HepG2 (cell line): ENCODE results near the gene TPSD1. TPM values are rescaled to one million over a fixed set of nuclear protein-coding genes. Genes with fewer than 3 reads are reported as not detected.
"Not testable (repeated sequence)": the region's sequence is repeated elsewhere in the genome, so short reads cannot be mapped to it uniquely, and the experiment has no call there.

ENCODE experiments used
- ATAC-seq: fragments of 200-7000 bp; cut with Tn5 transposase; 3 replicates; pipeline ENCODE4 v1.9.1; 2020; ENCODE audit warnings: mild to moderate bottlenecking, moderate library complexity
- BruUV-seq: library from RNA; stranded (reverse); fragments of 400-500 nt; replicated peaks from 2 replicates; lab custom pipeline; 2021; lab: Mats Ljungman, UMichigan
- CTCF ChIA-PET: fragments of 300-600 bp; formaldehyde crosslinking; extraction: SDS; loops from one replicate; lab custom pipeline; 2021; ENCODE audit warnings: low total read pairs, inconsistent platforms, low intra/inter-chr PET ratio; lab: Yijun Ruan, JAX
- POLR2A ChIA-PET: fragments of 350-600 bp; sonication (Branson Sonifier 250); formaldehyde crosslinking; loops from one replicate; lab custom pipeline; 2020; ENCODE audit warnings: antibody characterized with exemption, inconsistent platforms; lab: Yijun Ruan, JAX
- DNase-seq: peaks from one replicate; pipeline ENCODE4 v3.0.0-alpha.2; 2015; ENCODE audit warnings: low spot score
- FAIRE-seq: peaks from 3 replicates; lab custom pipeline; 2011; peaks lifted over from hg19 to GRCh38; lab: Jason Lieb, UNC
- H2AFZ ChIP-seq: one replicate; pipeline ENCODE4 v1.6.1; 2011; ENCODE audit warnings: low read length, inconsistent platforms
- H3K27ac ChIP-seq: fragments of 300-600 bp; 3 replicates; pipeline ENCODE4 v1.8.0; 2011; ENCODE audit warnings: mixed run types, mild to moderate bottlenecking, mixed read lengths, low read length, inconsistent platforms; ENCODE audit not compliant: insufficient read depth; ENCODE audit errors: extremely low read length
- H3K27me3 ChIP-seq, 2 experiments: fragments of 200-600 bp in 1 of 2; 2 replicates in 1 of 2; 3 replicates in 1 of 2; pipeline versions ENCODE4 v1.6.0 to v1.8.0; 2011; ENCODE audit warnings: low read length in 2 of 2, mild to moderate bottlenecking in 2 of 2, moderate library complexity in 2 of 2, inconsistent platforms in 1 of 2; ENCODE audit not compliant: insufficient read depth in 2 of 2, control insufficient read depth in 1 of 2
- H3K36me3 ChIP-seq, 2 experiments: fragments of 200-600 bp in 1 of 2; replicated peaks in 1 of 2; 2 replicates in 1 of 2; 3 replicates in 1 of 2; pipeline versions ENCODE4 v1.5.1 to v1.8.0; 2011; ENCODE audit warnings: low read length in 2 of 2, inconsistent platforms in 1 of 2; ENCODE audit not compliant: insufficient read depth in 2 of 2, control insufficient read depth in 1 of 2
- H3K4me1 ChIP-seq: 2 replicates; pipeline ENCODE4 v1.5.1; 2012; ENCODE audit warnings: low read length, inconsistent platforms; ENCODE audit not compliant: insufficient read depth
- H3K4me2 ChIP-seq: 2 replicates; pipeline ENCODE4 v1.6.0; 2011; ENCODE audit warnings: low read depth, low read length, inconsistent platforms
- H3K4me3 ChIP-seq, 3 experiments: fragments of 200-600 bp in 1 of 3; sonication (generic), shearing (Covaris generic) in 1 of 3; replicated peaks in 1 of 3; 2 replicates each; pipeline ENCODE4 v1.5.1; 2011 to 2016; ENCODE audit warnings: low read length in 3 of 3, inconsistent platforms in 2 of 3, low read depth in 2 of 3, mild to moderate bottlenecking in 2 of 3, control low read depth in 1 of 3, mixed read lengths in 1 of 3; ENCODE audit not compliant: insufficient read depth in 1 of 3
- H3K79me2 ChIP-seq: one replicate; pipeline ENCODE4 v1.6.1; 2011; ENCODE audit warnings: low read length, inconsistent platforms; ENCODE audit not compliant: insufficient read depth
- H3K9ac ChIP-seq: 2 replicates; pipeline ENCODE4 v1.6.0; 2011; ENCODE audit warnings: mild to moderate bottlenecking, low read depth, low read length, inconsistent platforms; ENCODE audit not compliant: insufficient read depth
- H3K9me3 ChIP-seq: 2 replicates; pipeline ENCODE4 v1.5.1; 2012; ENCODE audit warnings: mild to moderate bottlenecking, low read length
- H4K20me1 ChIP-seq: 2 replicates; pipeline ENCODE4 v1.6.0; 2011; ENCODE audit warnings: inconsistent platforms, mild to moderate bottlenecking, low read length, moderate library complexity; ENCODE audit not compliant: insufficient read depth
- NFYB ChIP-seq: sonication (generic); formaldehyde crosslinking; IDR thresholded peaks from 2 replicates; pipeline ENCODE4 v1.4.0; 2020; ENCODE audit warnings: missing genetic modification reagents
- WGBS: methylation state at CpG from one replicate; pipeline ENCODE4 v1.1.6; 2017; ENCODE audit warnings: low lambda C conversion rate; 5-methylcytosine and 5-hydroxymethylcytosine counted together
- in situ Hi-C: cut with HindIII; loops from 2 replicates; pipeline ENCODE4 v1.10.0; 2017; ENCODE audit warnings: low pct_unique_long_range_greater_than_20kb; ENCODE audit not compliant: extremely low pct_ligation_motif_present
- intact Hi-C: fragments of 100-400 bp; cut with micrococcal nuclease; formaldehyde crosslinking; loops from one replicate; pipeline ENCODE4 v1.10.0; 2022; ENCODE audit not compliant: unreplicated experiment
- polyA plus RNA-seq, 8 experiments: library from polyadenylated mRNA; depleted of rRNA in 3 of 8; stranded (reverse) in 7 of 8; unstranded in 1 of 8; fragments of >200 nt; fragmentation: Illumina TruSeq in 4 of 8; extraction: Trizol in 4 of 8; gene quantifications; 2 replicates each; pipeline versions ENCODE4 v1.2.1 to v1.2.3, GENCODE V29; 2011 to 2016; ENCODE audit warnings: low read depth in 4 of 8, missing spikeins in 1 of 8, mixed read lengths in 1 of 8; ENCODE audit not compliant: insufficient read depth in 1 of 8
- total RNA-seq, 5 experiments: library from RNA; depleted of rRNA; stranded (reverse); fragments of >200 nt; fragmentation: Illumina TruSeq; extraction: Trizol; gene quantifications; 2 replicates each; pipeline ENCODE4 v1.2.3, GENCODE V29; 2016; ENCODE audit warnings: low read depth in 1 of 5

The TPSD1 gene
- total and polyA plus RNA-seq, 2 of the 13 experiments (the other 11 are each of a cell fraction or from before 2014, with no cell fraction given): not detected

DNA sequence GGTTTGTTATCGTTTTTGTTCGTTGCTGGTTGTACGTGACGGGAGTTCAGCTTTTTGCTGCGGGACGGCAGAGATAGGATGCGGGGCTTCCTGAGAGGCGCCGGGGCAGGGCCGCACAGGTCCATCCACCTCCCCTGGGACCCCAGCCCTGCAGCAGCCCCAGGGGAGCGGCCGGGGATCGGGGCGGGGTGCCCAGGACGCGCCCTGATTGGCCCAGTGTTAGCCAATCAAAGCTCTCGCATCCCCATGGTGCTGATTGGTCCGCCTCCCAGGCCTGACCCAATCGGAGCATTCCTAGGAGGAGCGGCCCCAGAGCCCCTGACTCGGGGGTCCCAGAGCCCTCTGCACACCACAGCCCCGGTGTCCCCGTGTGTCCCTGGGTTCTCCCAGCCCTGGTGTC, 17.0 kb upstream of the TPSD1 start:
- intact Hi-C loops, H3K9me3 ChIP-seq, H3K36me3 ChIP-seq, H2AFZ ChIP-seq, DNase-seq, H3K4me3 ChIP-seq, H3K4me1 ChIP-seq, H3K27ac ChIP-seq, H3K9ac ChIP-seq, FAIRE-seq, POLR2A ChIA-PET, H3K4me2 ChIP-seq, H4K20me1 ChIP-seq, CTCF ChIA-PET, in situ Hi-C loops, BruUV-seq, H3K27me3 ChIP-seq, H3K79me2 ChIP-seq: not testable (repeated sequence)
- peak; percentile 54 for ATAC-seq
- WGBS: 66% methylated on average over 4 of the region's 23 CpGs
- peak; percentile 41; the same call in 1 of the 2 replicates for TF ChIP-seq NFYB (CRISPR knock-in tag)

DNA sequence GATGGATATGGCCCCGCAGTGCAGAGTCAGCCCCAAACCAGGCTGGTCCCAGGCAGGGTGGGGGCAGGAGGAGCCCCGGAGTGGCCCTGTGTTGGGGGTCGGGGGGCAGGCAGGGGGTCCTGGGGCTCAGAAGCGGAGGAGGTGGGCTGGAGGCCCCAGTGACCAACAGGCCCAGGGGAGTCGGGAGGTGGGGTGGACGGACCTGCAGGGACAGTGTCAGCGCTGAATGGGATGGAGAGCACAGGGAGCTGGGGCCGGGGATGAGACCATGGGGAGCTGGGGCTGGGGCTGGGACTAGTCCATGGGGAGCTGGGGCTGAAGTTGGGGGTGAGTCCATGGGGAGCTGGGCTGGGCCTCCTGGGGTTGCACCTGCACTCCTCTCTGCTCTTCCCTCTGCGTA, 16.3 kb upstream of the TPSD1 start:
- BruUV-seq, H2AFZ ChIP-seq, H3K4me3 ChIP-seq, ATAC-seq, CTCF ChIA-PET, H4K20me1 ChIP-seq, intact Hi-C loops, DNase-seq, H3K4me1 ChIP-seq, H3K9me3 ChIP-seq, in situ Hi-C loops, POLR2A ChIA-PET, FAIRE-seq, H3K4me2 ChIP-seq, H3K27ac ChIP-seq, H3K79me2 ChIP-seq, H3K36me3 ChIP-seq, H3K9ac ChIP-seq: not testable (repeated sequence)
- WGBS: 20% methylated on average over 7 of the region's 9 CpGs
- peaks cover 3 to 10% of the 10 kb centered on the region in 2 experiments; a peak in 2 of 5 replicates for H3K27me3 ChIP-seq

DNA sequence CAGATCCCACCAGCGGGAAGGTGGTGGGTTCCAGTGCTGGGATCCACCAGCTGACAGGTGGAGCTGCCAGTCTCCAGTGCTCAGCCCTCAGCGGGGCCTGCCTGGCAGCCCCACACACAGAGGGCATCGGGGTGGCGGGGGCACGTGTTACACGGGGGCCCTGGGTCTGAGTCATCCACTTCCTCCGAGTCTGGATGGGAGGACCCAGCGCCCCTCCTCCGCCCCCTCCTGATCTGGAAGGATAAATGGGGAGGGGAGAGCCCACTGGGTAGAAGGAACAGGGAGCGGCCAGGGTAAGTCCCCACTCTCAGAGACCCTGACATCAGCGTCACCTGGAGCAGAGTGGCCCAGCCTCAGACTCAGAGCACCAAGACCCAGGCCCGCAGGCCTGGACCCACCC, 15.4 kb upstream of the TPSD1 start, which contains the start of gene TPSAB1:
TSS of gene TPSAB1 (plus strand) at position 270 of the 400 bp plus-strand sequence. CDS start 234 bp downstream, outside the sequence.
- FAIRE-seq, BruUV-seq, DNase-seq, intact Hi-C loops, H4K20me1 ChIP-seq, H2AFZ ChIP-seq, CTCF ChIA-PET, in situ Hi-C loops, ATAC-seq, H3K36me3 ChIP-seq, H3K27ac ChIP-seq, H3K4me1 ChIP-seq, H3K9ac ChIP-seq, H3K4me3 ChIP-seq, H3K79me2 ChIP-seq, H3K4me2 ChIP-seq, POLR2A ChIA-PET, H3K9me3 ChIP-seq: not testable (repeated sequence)
- H3K27me3 ChIP-seq: peaks cover 3 to 16% of the 10 kb centered on the region in 2 experiments; a peak in 4 of 5 replicates
- WGBS: 0% methylated on average over 3 of the region's 12 CpGs

DNA sequence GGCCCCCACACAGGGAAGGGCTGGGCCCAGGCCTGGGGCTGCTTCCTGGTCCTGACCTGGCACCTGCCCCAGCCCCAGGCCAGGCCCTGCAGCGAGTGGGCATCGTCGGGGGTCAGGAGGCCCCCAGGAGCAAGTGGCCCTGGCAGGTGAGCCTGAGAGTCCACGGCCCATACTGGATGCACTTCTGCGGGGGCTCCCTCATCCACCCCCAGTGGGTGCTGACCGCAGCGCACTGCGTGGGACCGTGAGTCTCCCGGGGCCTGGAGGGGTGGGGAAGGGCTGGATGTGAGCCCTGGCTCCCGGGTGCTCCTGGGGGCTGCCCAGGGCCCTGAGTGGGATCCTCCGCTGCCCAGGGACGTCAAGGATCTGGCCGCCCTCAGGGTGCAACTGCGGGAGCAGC, 14.8 kb upstream of the TPSD1 start:
- DNase-seq, intact Hi-C loops, POLR2A ChIA-PET: not testable (repeated sequence)

More for the DNA sequence above, 14.8 kb upstream of the TPSD1 start:
- H3K79me2 ChIP-seq, ATAC-seq, H3K9me3 ChIP-seq, H4K20me1 ChIP-seq, H3K9ac ChIP-seq, H3K27ac ChIP-seq, in situ Hi-C loops, BruUV-seq, H3K4me1 ChIP-seq, H2AFZ ChIP-seq, H3K4me3 ChIP-seq, FAIRE-seq, CTCF ChIA-PET, H3K36me3 ChIP-seq, H3K4me2 ChIP-seq: not testable (repeated sequence)
- WGBS: no CpG with 5 or more reads among the region's 15 CpGs
- H3K27me3 ChIP-seq: peaks cover 3 to 21% of the 10 kb centered on the region in 2 experiments; a peak in 4 of 5 replicates
